Activated T-cell treated with anti-CD3 and anti-CD28 coated beads, Interleukin-2, amount 50 U/mL, for 4 hours (primary cell): ENCODE measurements around the gene CHPF. TPM values are rescaled to one million over a fixed set of nuclear protein-coding genes. Genes with fewer than 3 reads are reported as not detected.
A peak's percentile ranks its signal among the peaks of the same experiment; 100 is the strongest.

Experiments
- ATAC-seq, 2 donors: fragments of 200-7000 bp; cut with Tn5 transposase; one replicate each; pipeline ENCODE4 v1.10.0; 2021
- DNase-seq: peaks from one replicate; pipeline ENCODE4 v3.0.0-alpha.2; 2020
- H3K27me3 Mint-ChIP-seq: one replicate; pipeline ENCODE4 v1.8.0; 2021; ENCODE audit warnings: low read depth, mixed read lengths
- H3K36me3 Mint-ChIP-seq: one replicate; pipeline ENCODE4 v1.8.0; 2022; ENCODE audit warnings: mixed read lengths; ENCODE audit not compliant: insufficient read depth
- H3K4me1 Mint-ChIP-seq: one replicate; pipeline ENCODE4 v1.8.0; 2021; ENCODE audit warnings: low read depth, mixed read lengths
- H3K4me3 Mint-ChIP-seq: one replicate; pipeline ENCODE4 v1.8.0; 2021; ENCODE audit warnings: mild to moderate bottlenecking, moderate library complexity, mixed read lengths
- H3K9me3 Mint-ChIP-seq: one replicate; pipeline ENCODE4 v1.8.0; 2021; ENCODE audit warnings: mixed read lengths
- total RNA-seq, 3 donors: library from RNA; stranded (reverse); gene quantifications; one replicate each; pipeline ENCODE4 v1.2.1, GENCODE V29; 2021

The CHPF gene
- total RNA-seq, 3 donors from 2014 or later = 38.3 to 42.0 (median 40.3) TPM

- peaks cover 57% of the 10 kb centered on the region for H3K27me3 Mint-ChIP-seq
Measured at GRCh38 chr2:219510512-219511135, 33.0 kb downstream of the CHPF start.

GRCh38 chr2:219509780-219510511 is 33.7 kb downstream of the CHPF start:
- H3K9me3 Mint-ChIP-seq = no peaks in the 10 kb centered on the region
- ATAC-seq = peak; percentile 80 to 86
- peak overlapping the region; percentile 48 for H3K4me3 Mint-ChIP-seq
- DNase-seq = peak; percentile 32
- H3K36me3 Mint-ChIP-seq = peaks cover 18% of the 10 kb centered on the region
- peaks cover 50% of the 10 kb centered on the region for H3K27me3 Mint-ChIP-seq
- peaks cover 25% of the 10 kb centered on the region for H3K4me1 Mint-ChIP-seq

More at GRCh38 chr2:219510512-219511135, 33.0 kb downstream of the CHPF start:
- H3K9me3 Mint-ChIP-seq = no peaks in the 10 kb centered on the region
- ATAC-seq (no peak), DNase-seq (no peak)
- H3K4me1 Mint-ChIP-seq = peaks cover 25% of the 10 kb centered on the region
- H3K36me3 Mint-ChIP-seq = peaks cover 11% of the 10 kb centered on the region
- H3K4me3 Mint-ChIP-seq = no peak overlapping the region

- no peaks in the 10 kb centered on the region for H3K9me3 Mint-ChIP-seq
- H3K27me3 Mint-ChIP-seq = peaks cover 46% of the 10 kb centered on the region
- peaks cover 23% of the 10 kb centered on the region for H3K4me1 Mint-ChIP-seq
Measured at GRCh38 chr2:219508971-219509779, 34.4 kb downstream of the CHPF start.

GRCh38 chr2:219508444-219508734 is 35.2 kb downstream of the CHPF start:
- Mint-ChIP-seq H3K9me3 (no peaks in the 10 kb centered on the region), H3K4me1 (peaks cover 15% of the 10 kb centered on the region), H3K27me3 (peaks cover 38% of the 10 kb centered on the region), H3K4me3 (no peak overlapping the region), H3K36me3 (peaks cover 33% of the 10 kb centered on the region)
- ATAC-seq (no peak), DNase-seq (no peak)

More at GRCh38 chr2:219508971-219509779, 34.4 kb downstream of the CHPF start:
- DNase-seq = no peak
- H3K4me3 Mint-ChIP-seq = no peak overlapping the region
- peak; percentile 26 to 28 for ATAC-seq
- H3K36me3 Mint-ChIP-seq = peaks cover 26% of the 10 kb centered on the region

GRCh38 chr2:219507581-219508443 is 35.8 kb downstream of the CHPF start:
- peaks cover 34% of the 10 kb centered on the region for H3K36me3 Mint-ChIP-seq
- H3K27me3 Mint-ChIP-seq = peaks cover 33% of the 10 kb centered on the region
- ATAC-seq = no peak
- H3K4me1 Mint-ChIP-seq = peaks cover 11% of the 10 kb centered on the region
- H3K4me3 Mint-ChIP-seq = no peak overlapping the region
- no peaks in the 10 kb centered on the region for H3K9me3 Mint-ChIP-seq
- DNase-seq = no peak

- DNase-seq (no peak), ATAC-seq (no peak)
- H3K4me3 Mint-ChIP-seq = no peak overlapping the region
- H3K27me3 Mint-ChIP-seq = peaks cover 27% of the 10 kb centered on the region
- H3K4me1 Mint-ChIP-seq = peaks cover 11% of the 10 kb centered on the region
- H3K9me3 Mint-ChIP-seq = no peaks in the 10 kb centered on the region
- H3K36me3 Mint-ChIP-seq = peaks cover 35% of the 10 kb centered on the region
Measured at GRCh38 chr2:219506802-219507526, 36.6 kb downstream of the CHPF start.

GRCh38 chr2:219506153-219506801 is 37.3 kb downstream of the CHPF start:
- H3K27me3 Mint-ChIP-seq = peaks cover 21% of the 10 kb centered on the region
- no peak for ATAC-seq

GRCh38 chr2:219505585-219505984 is 38.0 kb downstream of the CHPF start:
- Mint-ChIP-seq H3K36me3 (peaks cover 36% of the 10 kb centered on the region), H3K9me3 (no peaks in the 10 kb centered on the region), H3K4me1 (peaks cover 11% of the 10 kb centered on the region), H3K4me3 (no peak overlapping the region), H3K27me3 (peaks cover 15% of the 10 kb centered on the region)
- DNase-seq = no peak
- no peak for ATAC-seq

More at GRCh38 chr2:219506153-219506801, 37.3 kb downstream of the CHPF start:
- Mint-ChIP-seq H3K4me3 (no peak overlapping the region), H3K4me1 (peaks cover 11% of the 10 kb centered on the region), H3K9me3 (no peaks in the 10 kb centered on the region), H3K36me3 (peaks cover 36% of the 10 kb centered on the region)
- no peak for DNase-seq

- Mint-ChIP-seq H3K9me3 (no peaks in the 10 kb centered on the region), H3K36me3 (peaks cover 43% of the 10 kb centered on the region), H3K4me1 (peaks cover 23% of the 10 kb centered on the region), H3K27me3 (peaks cover 9% of the 10 kb centered on the region), H3K4me3 (no peak overlapping the region)
- no peak for ATAC-seq
- no peak for DNase-seq
Measured at GRCh38 chr2:219502618-219503017, 41.0 kb downstream of the CHPF start.

- H3K27me3 Mint-ChIP-seq = peaks cover 12% of the 10 kb centered on the region
- peaks cover 40% of the 10 kb centered on the region for H3K36me3 Mint-ChIP-seq
- peaks cover 28% of the 10 kb centered on the region for H3K4me1 Mint-ChIP-seq
- no peaks in the 10 kb centered on the region for H3K9me3 Mint-ChIP-seq
- DNase-seq = no peak
- no peak overlapping the region for H3K4me3 Mint-ChIP-seq
- no peak for ATAC-seq
Measured at GRCh38 chr2:219501849-219502248, 41.8 kb downstream of the CHPF start.

- H3K27me3 Mint-ChIP-seq = peaks cover 24% of the 10 kb centered on the region
- peaks cover 27% of the 10 kb centered on the region for H3K36me3 Mint-ChIP-seq
- H3K4me3 Mint-ChIP-seq = peak overlapping the region; percentile 98
- peaks cover 31% of the 10 kb centered on the region for H3K4me1 Mint-ChIP-seq
- H3K9me3 Mint-ChIP-seq = no peaks in the 10 kb centered on the region
- DNase-seq = no peak
- ATAC-seq = no peak
Measured at GRCh38 chr2:219500135-219500534, 43.5 kb downstream of the CHPF start.

GRCh38 chr2:219499555-219499954 is 44.1 kb downstream of the CHPF start:
- DNase-seq (no peak), ATAC-seq (no peak)
- Mint-ChIP-seq H3K36me3 (peaks cover 21% of the 10 kb centered on the region), H3K4me3 (peak overlapping the region; percentile 98), H3K9me3 (no peaks in the 10 kb centered on the region), H3K4me1 (peaks cover 31% of the 10 kb centered on the region), H3K27me3 (peaks cover 30% of the 10 kb centered on the region)

- DNase-seq (no peak), ATAC-seq (no peak)
- Mint-ChIP-seq H3K27me3 (peaks cover 36% of the 10 kb centered on the region), H3K9me3 (no peaks in the 10 kb centered on the region), H3K4me3 (peak overlapping the region; percentile 98), H3K36me3 (peaks cover 15% of the 10 kb centered on the region), H3K4me1 (peaks cover 31% of the 10 kb centered on the region)
Measured at GRCh38 chr2:219499058-219499307, 44.6 kb downstream of the CHPF start.
